Measurements from ENCODE around the gene MANEAL.

MANEAL gene

DNA sequence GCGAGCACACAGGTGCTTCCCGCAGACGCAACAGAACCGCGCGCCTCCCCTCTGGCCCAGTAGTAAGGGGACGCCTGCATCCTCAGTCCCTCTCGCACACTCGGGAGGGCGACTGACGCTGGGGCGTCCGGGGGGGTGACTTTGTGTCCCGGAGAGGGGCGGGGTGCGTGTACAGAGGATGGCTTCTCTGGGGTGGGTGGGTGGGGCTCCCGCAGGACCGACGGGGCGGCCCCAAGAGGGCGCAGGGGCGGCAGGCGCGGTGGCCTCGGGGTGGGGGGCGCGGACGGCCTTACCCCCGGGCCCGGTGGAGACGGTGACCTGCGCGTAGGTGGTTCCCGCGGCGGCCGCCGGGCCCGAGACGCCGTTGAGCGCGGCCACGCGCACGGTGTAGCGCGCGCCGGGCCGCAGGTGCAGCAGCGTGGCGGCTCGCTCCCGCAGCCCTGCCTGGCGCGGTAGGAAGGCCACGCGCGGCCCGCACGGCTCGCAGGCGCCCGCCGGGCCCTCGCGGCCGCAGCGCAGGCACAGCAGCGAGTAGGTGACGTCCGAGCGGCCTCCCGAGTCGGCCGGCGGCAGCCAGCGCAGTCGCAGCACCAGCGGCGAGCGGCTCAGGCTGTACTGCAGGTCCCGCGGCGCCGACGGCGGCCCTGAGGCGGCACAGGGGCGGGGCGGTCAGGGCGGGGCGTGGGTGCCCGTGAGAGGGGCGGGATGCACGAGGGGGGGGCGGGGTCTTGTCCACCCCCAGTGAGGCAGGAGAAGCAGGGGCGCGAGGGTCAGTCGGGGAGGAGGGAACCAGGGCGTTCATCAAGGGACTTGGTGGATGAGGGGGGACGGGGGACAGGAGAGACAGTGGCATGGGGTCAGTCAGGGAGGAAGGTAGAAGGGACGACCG is 40.8 kb upstream of the MANEAL start (continued):
- TF ChIP-seq, protein P1, sequence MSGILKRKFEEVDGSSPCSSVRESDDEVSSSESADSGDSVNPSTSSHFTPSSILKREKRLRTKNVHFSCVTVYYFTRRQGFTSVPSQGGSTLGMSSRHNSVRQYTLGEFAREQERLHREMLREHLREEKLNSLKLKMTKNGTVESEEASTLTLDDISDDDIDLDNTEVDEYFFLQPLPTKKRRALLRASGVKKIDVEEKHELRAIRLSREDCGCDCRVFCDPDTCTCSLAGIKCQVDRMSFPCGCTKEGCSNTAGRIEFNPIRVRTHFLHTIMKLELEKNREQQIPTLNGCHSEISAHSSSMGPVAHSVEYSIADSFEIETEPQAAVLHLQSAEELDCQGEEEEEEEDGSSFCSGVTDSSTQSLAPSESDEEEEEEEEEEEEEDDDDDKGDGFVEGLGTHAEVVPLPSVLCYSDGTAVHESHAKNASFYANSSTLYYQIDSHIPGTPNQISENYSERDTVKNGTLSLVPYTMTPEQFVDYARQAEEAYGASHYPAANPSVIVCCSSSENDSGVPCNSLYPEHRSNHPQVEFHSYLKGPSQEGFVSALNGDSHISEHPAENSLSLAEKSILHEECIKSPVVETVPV (CRISPR knock-in tag; IDR thresholded peaks at IDR 0.05): no peak
- TF ChIP-seq, protein P2, sequence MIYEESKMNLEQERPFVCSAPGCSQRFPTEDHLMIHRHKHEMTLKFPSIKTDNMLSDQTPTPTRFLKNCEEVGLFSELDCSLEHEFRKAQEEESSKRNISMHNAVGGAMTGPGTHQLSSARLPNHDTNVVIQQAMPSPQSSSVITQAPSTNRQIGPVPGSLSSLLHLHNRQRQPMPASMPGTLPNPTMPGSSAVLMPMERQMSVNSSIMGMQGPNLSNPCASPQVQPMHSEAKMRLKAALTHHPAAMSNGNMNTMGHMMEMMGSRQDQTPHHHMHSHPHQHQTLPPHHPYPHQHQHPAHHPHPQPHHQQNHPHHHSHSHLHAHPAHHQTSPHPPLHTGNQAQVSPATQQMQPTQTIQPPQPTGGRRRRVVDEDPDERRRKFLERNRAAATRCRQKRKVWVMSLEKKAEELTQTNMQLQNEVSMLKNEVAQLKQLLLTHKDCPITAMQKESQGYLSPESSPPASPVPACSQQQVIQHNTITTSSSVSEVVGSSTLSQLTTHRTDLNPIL (CRISPR knock-in tag; IDR thresholded peaks at IDR 0.05; ENCODE audit: low read depth): no peak
- TF ChIP-seq ARNTL (CRISPR knock-in tag; IDR thresholded peaks at IDR 0.05; ENCODE audit: borderline replicate concordance, low read depth): no peak
- no peak for TF ChIP-seq ZC3H10 (CRISPR knock-in tag; IDR thresholded peaks at IDR 0.05)

DNA sequence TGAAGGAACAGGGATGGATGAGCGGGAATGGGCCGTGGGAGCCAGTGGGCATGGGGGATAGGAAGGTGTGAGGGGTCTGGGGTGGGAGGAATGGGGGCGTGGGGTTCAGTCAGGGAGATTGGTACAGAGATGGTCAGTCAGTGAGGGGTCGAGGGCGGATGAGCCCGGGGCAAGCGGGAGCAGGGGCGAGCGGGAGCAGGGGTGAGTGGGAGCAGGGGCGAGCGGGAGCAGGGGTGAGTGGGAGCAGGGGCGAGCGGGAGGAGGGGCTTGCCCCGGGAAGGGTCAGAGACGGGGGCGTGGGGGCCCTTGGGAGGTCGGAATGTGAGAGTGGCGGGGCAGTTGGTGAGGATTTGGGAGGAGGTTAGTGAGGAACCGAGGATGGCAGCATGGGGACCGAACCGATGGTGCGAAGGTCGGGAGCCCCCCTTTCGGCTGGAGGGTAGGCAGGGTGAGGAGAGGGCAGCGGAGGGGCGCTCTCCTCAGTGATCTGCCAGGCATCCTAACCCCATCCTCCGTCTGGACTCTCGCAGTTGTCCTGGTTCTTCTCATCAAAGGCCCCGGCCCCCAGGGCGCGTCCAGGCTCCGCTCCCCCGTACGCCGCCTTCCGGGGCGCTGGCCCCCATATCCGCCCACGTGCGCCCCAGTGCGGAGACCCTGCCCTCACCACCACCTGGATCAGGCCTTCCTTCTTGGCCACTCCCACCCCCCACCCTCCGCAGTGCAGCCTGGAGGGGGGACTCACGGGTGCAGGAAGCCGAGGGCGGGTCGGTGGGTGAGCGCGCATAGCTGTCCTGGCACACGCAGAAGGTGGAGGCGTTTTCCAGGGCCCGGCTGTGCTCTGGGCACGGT is 40.0 kb upstream of the MANEAL start:
- ATAC-seq: no peak
- TF ChIP-seq, protein P2 (CRISPR knock-in tag; IDR thresholded peaks at IDR 0.05; ENCODE audit: low read depth): no peak
- TF ChIP-seq PATZ1 (CRISPR knock-in tag; IDR thresholded peaks at IDR 0.05; ENCODE audit: borderline replicate concordance) (no peak), BACH2 (CRISPR knock-in tag; IDR thresholded peaks at IDR 0.05; ENCODE audit: borderline replicate concordance) (no peak), ZC3H10 (CRISPR knock-in tag; IDR thresholded peaks at IDR 0.05) (no peak), SNAI2 (CRISPR knock-in tag; IDR thresholded peaks at IDR 0.05) (no peak), ZFP3 (CRISPR knock-in tag; IDR thresholded peaks at IDR 0.05) (no peak), GLIS3 (CRISPR knock-in tag; IDR thresholded peaks at IDR 0.05) (no peak), ZFP30 (CRISPR knock-in tag; IDR thresholded peaks at IDR 0.05) (no peak), ZNF565 (CRISPR knock-in tag; conservative IDR thresholded peaks at IDR 0.05; ENCODE audit: low read depth) (no peak)
- TF ChIP-seq, protein P3, sequence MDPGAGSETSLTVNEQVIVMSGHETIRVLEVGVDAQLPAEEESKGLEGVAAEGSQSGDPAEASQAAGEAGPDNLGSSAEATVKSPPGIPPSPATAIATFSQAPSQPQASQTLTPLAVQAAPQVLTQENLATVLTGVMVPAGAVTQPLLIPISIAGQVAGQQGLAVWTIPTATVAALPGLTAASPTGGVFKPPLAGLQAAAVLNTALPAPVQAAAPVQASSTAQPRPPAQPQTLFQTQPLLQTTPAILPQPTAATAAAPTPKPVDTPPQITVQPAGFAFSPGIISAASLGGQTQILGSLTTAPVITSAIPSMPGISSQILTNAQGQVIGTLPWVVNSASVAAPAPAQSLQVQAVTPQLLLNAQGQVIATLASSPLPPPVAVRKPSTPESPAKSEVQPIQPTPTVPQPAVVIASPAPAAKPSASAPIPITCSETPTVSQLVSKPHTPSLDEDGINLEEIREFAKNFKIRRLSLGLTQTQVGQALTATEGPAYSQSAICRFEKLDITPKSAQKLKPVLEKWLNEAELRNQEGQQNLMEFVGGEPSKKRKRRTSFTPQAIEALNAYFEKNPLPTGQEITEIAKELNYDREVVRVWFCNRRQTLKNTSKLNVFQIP (CRISPR knock-in tag; IDR thresholded peaks at IDR 0.05; ENCODE audit: borderline replicate concordance, low read depth): no peak

GRCh38 chr1:37755290-37755689 is 38.4 kb upstream of the MANEAL start:
- TF ChIP-seq, protein P4, sequence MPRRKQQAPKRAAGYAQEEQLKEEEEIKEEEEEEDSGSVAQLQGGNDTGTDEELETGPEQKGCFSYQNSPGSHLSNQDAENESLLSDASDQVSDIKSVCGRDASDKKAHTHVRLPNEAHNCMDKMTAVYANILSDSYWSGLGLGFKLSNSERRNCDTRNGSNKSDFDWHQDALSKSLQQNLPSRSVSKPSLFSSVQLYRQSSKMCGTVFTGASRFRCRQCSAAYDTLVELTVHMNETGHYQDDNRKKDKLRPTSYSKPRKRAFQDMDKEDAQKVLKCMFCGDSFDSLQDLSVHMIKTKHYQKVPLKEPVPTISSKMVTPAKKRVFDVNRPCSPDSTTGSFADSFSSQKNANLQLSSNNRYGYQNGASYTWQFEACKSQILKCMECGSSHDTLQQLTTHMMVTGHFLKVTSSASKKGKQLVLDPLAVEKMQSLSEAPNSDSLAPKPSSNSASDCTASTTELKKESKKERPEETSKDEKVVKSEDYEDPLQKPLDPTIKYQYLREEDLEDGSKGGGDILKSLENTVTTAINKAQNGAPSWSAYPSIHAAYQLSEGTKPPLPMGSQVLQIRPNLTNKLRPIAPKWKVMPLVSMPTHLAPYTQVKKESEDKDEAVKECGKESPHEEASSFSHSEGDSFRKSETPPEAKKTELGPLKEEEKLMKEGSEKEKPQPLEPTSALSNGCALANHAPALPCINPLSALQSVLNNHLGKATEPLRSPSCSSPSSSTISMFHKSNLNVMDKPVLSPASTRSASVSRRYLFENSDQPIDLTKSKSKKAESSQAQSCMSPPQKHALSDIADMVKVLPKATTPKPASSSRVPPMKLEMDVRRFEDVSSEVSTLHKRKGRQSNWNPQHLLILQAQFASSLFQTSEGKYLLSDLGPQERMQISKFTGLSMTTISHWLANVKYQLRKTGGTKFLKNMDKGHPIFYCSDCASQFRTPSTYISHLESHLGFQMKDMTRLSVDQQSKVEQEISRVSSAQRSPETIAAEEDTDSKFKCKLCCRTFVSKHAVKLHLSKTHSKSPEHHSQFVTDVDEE (CRISPR knock-in tag; IDR thresholded peaks at IDR 0.05): no peak
- no peak for TF ChIP-seq ZC3H10 (CRISPR knock-in tag; IDR thresholded peaks at IDR 0.05)
- no peak for ATAC-seq

All from SK-N-SH treated with all-trans-retinoic acid at 6 μM for 48 hours (cell line).